SK-N-SH (cell line): ENCODE measurements around the gene SLC29A1. TPM values are rescaled to one million over a fixed set of nuclear protein-coding genes. Genes with fewer than 3 reads are reported as not detected.

Source experiments
- CTCF ChIA-PET: fragments of 300-600, 350-600 bp; formaldehyde crosslinking; extraction: SDS; loops from one replicate; lab custom pipeline; 2021; lab: Yijun Ruan, JAX
- POLR2A ChIA-PET: fragments of 350-600 bp; sonication (Branson Sonifier 250); formaldehyde crosslinking; extraction: SDS; loops from one replicate; lab custom pipeline; 2020; ENCODE audit warnings: antibody characterized with exemption, inconsistent platforms; lab: Yijun Ruan, JAX
- DNase-seq: peaks from one replicate; pipeline ENCODE4 v3.0.0; 2012
- H2AFZ ChIP-seq: fragments of 200-600 bp; sonication (generic); 2 replicates; pipeline ENCODE4 v1.8.1; 2016; ENCODE audit warnings: antibody characterized with exemption, mild to moderate bottlenecking, low read depth
- H3F3A ChIP-seq: fragments of 200-600 bp; sonication (generic); replicated peaks from 2 replicates; pipeline ENCODE3; 2016; ENCODE audit warnings: antibody characterized with exemption, mild to moderate bottlenecking; ENCODE audit not compliant: insufficient read depth
- H3K27ac ChIP-seq, 2 experiments: fragments of 200-500 bp in 1 of 2; fragments of 200-600 bp in 1 of 2; sonication (Bioruptor generic) in 1 of 2; sonication (generic), shearing (Covaris generic) in 1 of 2; 2 replicates each; pipeline versions ENCODE4 v1.5.1 to v1.6.1; 2014 to 2016; ENCODE audit warnings: low read depth in 2 of 2, inconsistent platforms in 1 of 2, low read length in 1 of 2, mild to moderate bottlenecking in 1 of 2, mixed read lengths in 1 of 2
- H3K27me3 ChIP-seq: fragments of 200-600 bp; sonication (generic), shearing (Covaris generic); 2 replicates; pipeline ENCODE4 v1.6.1; 2016; ENCODE audit warnings: mixed run types; ENCODE audit not compliant: insufficient read depth
- H3K36me3 ChIP-seq, 2 experiments: fragments of 200-500 bp in 1 of 2; fragments of 200-600 bp in 1 of 2; sonication (Bioruptor generic) in 1 of 2; sonication (generic) in 1 of 2; replicated peaks in 1 of 2; 2 replicates each; pipeline versions ENCODE3 to v1.5.1; 2014 to 2016; ENCODE audit warnings: low read length in 1 of 2, mild to moderate bottlenecking in 1 of 2; ENCODE audit not compliant: insufficient read depth in 2 of 2, control insufficient read depth in 1 of 2
- H3K4me1 ChIP-seq, 2 experiments: fragments of 200-500 bp in 1 of 2; fragments of 200-600 bp in 1 of 2; sonication (Bioruptor generic) in 1 of 2; sonication (generic), shearing (Covaris generic) in 1 of 2; 2 replicates each; pipeline versions ENCODE4 v1.5.1 to v1.6.1; 2014 to 2016; ENCODE audit warnings: low read depth in 1 of 2, low read length in 1 of 2, mixed run types in 1 of 2; ENCODE audit not compliant: insufficient read depth in 2 of 2, control insufficient read depth in 1 of 2
- H3K4me2 ChIP-seq: fragments of 200-600 bp; sonication (generic), shearing (Covaris generic); 2 replicates; pipeline ENCODE4 v1.6.1; 2017; ENCODE audit warnings: mixed run types
- H3K4me3 ChIP-seq, 2 experiments: fragments of 200-500 bp in 1 of 2; fragments of 200-600 bp in 1 of 2; sonication (Bioruptor generic) in 1 of 2; sonication (generic), shearing (Covaris generic) in 1 of 2; 2 replicates each; pipeline versions ENCODE4 v1.5.1 to v1.8.1; 2014 to 2016; ENCODE audit warnings: low read depth in 2 of 2, inconsistent platforms in 1 of 2, low read length in 1 of 2, mild to moderate bottlenecking in 1 of 2, mixed read lengths in 1 of 2, moderate library complexity in 1 of 2
- H3K79me2 ChIP-seq: fragments of 200-600 bp; sonication (generic); 2 replicates; pipeline ENCODE4 v1.8.1; 2017; ENCODE audit warnings: mild to moderate bottlenecking; ENCODE audit not compliant: insufficient read depth
- H3K9ac ChIP-seq: fragments of 200-600 bp; sonication (generic); 2 replicates; pipeline ENCODE4 v1.6.1; 2017; ENCODE audit warnings: mixed run types
- H3K9me2 ChIP-seq: fragments of 200-600 bp; sonication (generic); 2 replicates; pipeline ENCODE4 v1.6.1; 2017; ENCODE audit warnings: mixed run types
- H3K9me3 ChIP-seq: fragments of 200-600 bp; sonication (generic); 2 replicates; pipeline ENCODE4 v1.6.1; 2017; ENCODE audit warnings: mixed run types, mild to moderate bottlenecking, moderate library complexity
- H4K20me1 ChIP-seq: fragments of 200-600 bp; sonication (generic); 2 replicates; pipeline ENCODE4 v1.6.1; 2017; ENCODE audit warnings: mild to moderate bottlenecking, mixed run types; ENCODE audit not compliant: insufficient read depth
- CHD2 ChIP-seq: fragments of 150-350 bp; IDR thresholded peaks from 2 replicates; pipeline ENCODE4 v1.6.1; 2018; ENCODE audit warnings: low read length; ENCODE audit not compliant: partially characterized antibody
- ELF1 ChIP-seq: IDR thresholded peaks from 2 replicates; pipeline ENCODE4 v1.4.0; 2012
- EP300 ChIP-seq, 2 experiments: IDR thresholded peaks; 2 replicates each; pipeline versions ENCODE4 v1.4.0 to v1.6.1; 2012; ENCODE audit warnings: borderline replicate concordance in 1 of 2, low read depth in 1 of 2, low read length in 1 of 2
- EZH2phosphoT487 ChIP-seq: fragments of 200-600 bp; sonication (generic); IDR thresholded peaks from 2 replicates; pipeline ENCODE4 v1.6.1; 2017; ENCODE audit warnings: low read depth, mixed run types, mild to moderate bottlenecking, antibody characterized with exemption, moderate library complexity, borderline replicate concordance
- FOXJ3 ChIP-seq: sonication (generic); formaldehyde crosslinking; IDR thresholded peaks from 2 replicates; pipeline ENCODE4 v1.5.1; 2020; ENCODE audit warnings: mild to moderate bottlenecking, missing genetic modification reagents
- FOXM1 ChIP-seq: IDR thresholded peaks from 2 replicates; pipeline ENCODE4 v1.4.0; 2012; ENCODE audit warnings: low read depth, mild to moderate bottlenecking
- GATA2 ChIP-seq: sonication (generic); formaldehyde crosslinking; IDR thresholded peaks from 2 replicates; pipeline ENCODE4 v1.5.0; 2020; ENCODE audit warnings: mild to moderate bottlenecking, missing genetic modification reagents
- JUND ChIP-seq: IDR thresholded peaks from 2 replicates; pipeline ENCODE4 v1.4.0; 2012
- MEF2A ChIP-seq: IDR thresholded peaks from 2 replicates; pipeline ENCODE4 v1.4.0; 2012; ENCODE audit warnings: low read depth, borderline replicate concordance
- NFIC ChIP-seq: IDR thresholded peaks from 2 replicates; pipeline ENCODE4 v1.4.0; 2012; ENCODE audit warnings: borderline replicate concordance
- POLR2AphosphoS5 ChIP-seq: IDR thresholded peaks from 2 replicates; pipeline ENCODE4 v1.6.1; 2012; ENCODE audit warnings: low read depth, low read length
- RAD21 ChIP-seq: IDR thresholded peaks from 2 replicates; pipeline ENCODE4 v1.6.1; 2012; ENCODE audit warnings: mild to moderate bottlenecking, low read length
- RCOR1 ChIP-seq: fragments of 150-350 bp; IDR thresholded peaks from 2 replicates; pipeline ENCODE4 v1.6.1; 2017; ENCODE audit warnings: antibody characterized with exemption, low read length
- RFX5 ChIP-seq: IDR thresholded peaks from 2 replicates; pipeline ENCODE4 v1.6.1; 2012; ENCODE audit warnings: mild to moderate bottlenecking, improper control_type of control experiment, low read length
- RXRA ChIP-seq: IDR thresholded peaks from 2 replicates; pipeline ENCODE4 v1.4.0; 2012; ENCODE audit warnings: low read depth, mild to moderate bottlenecking, borderline replicate concordance
- SIN3A ChIP-seq: IDR thresholded peaks from 2 replicates; pipeline ENCODE4 v1.6.1; 2012; ENCODE audit warnings: low read depth, mild to moderate bottlenecking, low read length, moderate library complexity, borderline replicate concordance
- TAF1 ChIP-seq: IDR thresholded peaks from 2 replicates; pipeline ENCODE4 v1.6.1; 2012; ENCODE audit warnings: low read depth, mild to moderate bottlenecking, low read length, moderate library complexity, borderline replicate concordance
- TCF12 ChIP-seq: IDR thresholded peaks from 2 replicates; pipeline ENCODE4 v1.4.0; 2012
- TEAD4 ChIP-seq: IDR thresholded peaks from 2 replicates; pipeline ENCODE4 v1.4.0; 2012; ENCODE audit warnings: mild to moderate bottlenecking, borderline replicate concordance; ENCODE audit not compliant: insufficient read depth
- YY1 ChIP-seq: IDR thresholded peaks from 2 replicates; pipeline ENCODE4 v1.4.0; 2012; ENCODE audit warnings: low read depth, mild to moderate bottlenecking
- WGBS: methylation state at CpG from one replicate; pipeline ENCODE4 v1.1.6; 2017; ENCODE audit warnings: low lambda C conversion rate; 5-methylcytosine and 5-hydroxymethylcytosine counted together
- polyA plus RNA-seq, 3 experiments: library from polyadenylated mRNA; depleted of rRNA; stranded (reverse); fragments of >200 nt; gene quantifications; 2 replicates each; pipeline ENCODE4 v1.2.3, GENCODE V29; 2012
- TF ChIP-seq, protein P1 (sequence below): IDR thresholded peaks from 2 replicates; pipeline ENCODE4; 2012
- TF ChIP-seq, protein P2 (sequence below): IDR thresholded peaks from 2 replicates; pipeline ENCODE4 v1.4.0; 2012; ENCODE audit warnings: low read depth, borderline replicate concordance
- TF ChIP-seq, protein P3 (sequence below): IDR thresholded peaks from 2 replicates; pipeline ENCODE4 v1.4.0; 2012; ENCODE audit warnings: low read depth, borderline replicate concordance
- TF ChIP-seq, protein P4 (sequence below): IDR thresholded peaks from 2 replicates; pipeline ENCODE4 v1.6.1; 2012; ENCODE audit warnings: mild to moderate bottlenecking, low read depth, low read length, moderate library complexity
- TF ChIP-seq, protein P5 (sequence below): IDR thresholded peaks from 2 replicates; pipeline ENCODE4 v1.4.0; 2012; ENCODE audit warnings: low read depth

Gene SLC29A1
- polyA plus RNA-seq, 1 of the 3 experiments (the other 2 are of a cell fraction): 44.5 TPM

DNA sequence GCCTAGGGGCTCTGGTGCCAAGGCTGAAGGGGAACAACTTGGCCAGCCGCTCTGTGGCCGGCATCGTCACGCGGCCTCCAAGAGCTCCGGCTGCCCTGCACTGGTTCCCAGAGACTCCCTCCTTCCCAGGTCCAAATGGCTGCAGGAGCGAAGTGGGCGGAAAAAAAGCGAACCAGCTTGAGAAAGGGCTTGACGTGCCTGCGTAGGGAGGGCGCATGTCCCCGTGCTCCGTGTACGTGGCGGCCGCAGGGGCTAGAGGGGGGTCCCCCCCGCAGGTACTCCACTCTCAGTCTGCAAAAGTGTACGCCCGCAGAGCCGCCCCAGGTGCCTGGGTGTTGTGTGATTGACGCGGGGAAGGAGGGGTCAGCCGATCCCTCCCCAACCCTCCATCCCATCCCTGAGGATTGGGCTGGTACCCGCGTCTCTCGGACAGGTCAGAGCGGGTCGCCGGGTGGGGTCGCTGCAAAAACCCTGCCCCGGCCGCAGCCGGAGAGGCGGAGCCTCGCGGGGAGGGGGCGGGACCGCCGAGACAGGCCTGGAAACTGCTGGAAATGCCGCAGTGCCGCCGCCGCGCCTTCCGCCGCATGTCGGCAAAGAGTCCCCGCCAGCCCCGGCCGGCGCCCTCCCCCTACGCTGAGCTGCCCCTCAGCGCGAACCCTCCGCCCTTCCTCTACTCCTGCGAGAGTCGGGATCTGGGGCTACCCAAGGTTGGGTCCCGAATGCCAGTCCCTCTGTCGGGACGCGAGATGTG, 22.7 kb downstream of the SLC29A1 start:
- H3K4me3 ChIP-seq: peak overlapping the region; percentile 65 to 99
- ChIA-PET CTCF (interaction anchor here (0.8 to 8.4 kb wide), 15 partner anchors 9 to 151 kb away, joined by 3 to 115 read pairs (median 6); partner anchors contain the start of genes AARS2, CDC5L, SLC29A1 and SLC35B2), POLR2A (interaction anchor here (0.6 to 4.1 kb wide), 30 partner anchors 9 to 759 kb away, joined by 3 to 98 read pairs (median 4); partner anchors contain the start of genes AARS2, SLC29A1, SLC35B2 and SPATS1)
- peaks cover 27 to 32% of the 10 kb centered on the region in 2 experiments for H3K36me3 ChIP-seq
- H3K4me1 ChIP-seq: peaks cover 13 to 22% of the 10 kb centered on the region in 2 experiments; a peak in 3 of 4 replicates
- DNase-seq: peak; percentile 93
- peaks cover 41% of the 10 kb centered on the region for H4K20me1 ChIP-seq
- 8% methylated on average over 7 of the region's 62 CpGs for WGBS
- no peaks in the 10 kb centered on the region for H3K9me3 ChIP-seq
- peak overlapping the region; percentile 98 for H3K4me2 ChIP-seq
- H3K27me3 ChIP-seq: no peaks in the 10 kb centered on the region
- H3K27ac ChIP-seq: peak overlapping the region; percentile 86
- no peaks in the 10 kb centered on the region for H3K9me2 ChIP-seq
- H2AFZ ChIP-seq: peak overlapping the region; percentile 90
- H3K79me2 ChIP-seq: peaks cover 43% of the 10 kb centered on the region
- H3F3A ChIP-seq: peaks cover 27% of the 10 kb centered on the region
- peak overlapping the region; percentile 100 for H3K9ac ChIP-seq
- 0 out of 2 replicates have a peak, but pooled peaks have one; percentile 37 for TF ChIP-seq FOXJ3 (CRISPR knock-in tag)
- 0 out of 2 replicates have a peak, but pooled peaks have one; percentile 67 for TF ChIP-seq SIN3A
- TF ChIP-seq RAD21: no peak
- no peak for TF ChIP-seq RFX5
- TF ChIP-seq ELF1: no peak
- no peak; the same call in 1 of the 2 replicates for TF ChIP-seq TCF12
- TF ChIP-seq POLR2AphosphoS5: no peak; the same call in 1 of the 2 replicates
- peak; percentile 74 for TF ChIP-seq TAF1
- no peak for TF ChIP-seq FOXM1
- no peak for TF ChIP-seq RXRA
- TF ChIP-seq, protein P1, sequence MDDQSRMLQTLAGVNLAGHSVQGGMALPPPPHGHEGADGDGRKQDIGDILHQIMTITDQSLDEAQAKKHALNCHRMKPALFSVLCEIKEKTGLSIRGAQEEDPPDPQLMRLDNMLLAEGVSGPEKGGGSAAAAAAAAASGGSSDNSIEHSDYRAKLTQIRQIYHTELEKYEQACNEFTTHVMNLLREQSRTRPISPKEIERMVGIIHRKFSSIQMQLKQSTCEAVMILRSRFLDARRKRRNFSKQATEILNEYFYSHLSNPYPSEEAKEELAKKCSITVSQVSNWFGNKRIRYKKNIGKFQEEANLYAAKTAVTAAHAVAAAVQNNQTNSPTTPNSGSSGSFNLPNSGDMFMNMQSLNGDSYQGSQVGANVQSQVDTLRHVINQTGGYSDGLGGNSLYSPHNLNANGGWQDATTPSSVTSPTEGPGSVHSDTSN: peak; percentile 86
- TF ChIP-seq GATA2 (CRISPR knock-in tag): no peak
- peak; percentile 28; the same call in 1 of the 2 replicates for TF ChIP-seq YY1
- TF ChIP-seq RCOR1: no peak
- TF ChIP-seq, protein P2, sequence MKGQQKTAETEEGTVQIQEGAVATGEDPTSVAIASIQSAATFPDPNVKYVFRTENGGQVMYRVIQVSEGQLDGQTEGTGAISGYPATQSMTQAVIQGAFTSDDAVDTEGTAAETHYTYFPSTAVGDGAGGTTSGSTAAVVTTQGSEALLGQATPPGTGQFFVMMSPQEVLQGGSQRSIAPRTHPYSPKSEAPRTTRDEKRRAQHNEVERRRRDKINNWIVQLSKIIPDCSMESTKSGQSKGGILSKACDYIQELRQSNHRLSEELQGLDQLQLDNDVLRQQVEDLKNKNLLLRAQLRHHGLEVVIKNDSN: no peak
- peak; percentile 96 for TF ChIP-seq CHD2
- TF ChIP-seq EZH2phosphoT487: no peak
- TF ChIP-seq EP300 (IDR thresholded peaks at IDR 0.05; ENCODE audit: borderline replicate concordance in 1 of 2, low read depth in 1 of 2, low read length in 1 of 2): peak; percentile 55 to 91; a peak in 3 of 4 replicates
- no peak for TF ChIP-seq JUND
- TF ChIP-seq, protein P3, sequence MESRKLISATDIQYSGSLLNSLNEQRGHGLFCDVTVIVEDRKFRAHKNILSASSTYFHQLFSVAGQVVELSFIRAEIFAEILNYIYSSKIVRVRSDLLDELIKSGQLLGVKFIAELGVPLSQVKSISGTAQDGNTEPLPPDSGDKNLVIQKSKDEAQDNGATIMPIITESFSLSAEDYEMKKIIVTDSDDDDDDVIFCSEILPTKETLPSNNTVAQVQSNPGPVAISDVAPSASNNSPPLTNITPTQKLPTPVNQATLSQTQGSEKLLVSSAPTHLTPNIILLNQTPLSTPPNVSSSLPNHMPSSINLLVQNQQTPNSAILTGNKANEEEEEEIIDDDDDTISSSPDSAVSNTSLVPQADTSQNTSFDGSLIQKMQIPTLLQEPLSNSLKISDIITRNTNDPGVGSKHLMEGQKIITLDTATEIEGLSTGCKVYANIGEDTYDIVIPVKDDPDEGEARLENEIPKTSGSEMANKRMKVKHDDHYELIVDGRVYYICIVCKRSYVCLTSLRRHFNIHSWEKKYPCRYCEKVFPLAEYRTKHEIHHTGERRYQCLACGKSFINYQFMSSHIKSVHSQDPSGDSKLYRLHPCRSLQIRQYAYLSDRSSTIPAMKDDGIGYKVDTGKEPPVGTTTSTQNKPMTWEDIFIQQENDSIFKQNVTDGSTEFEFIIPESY: 0 out of 2 replicates have a peak, but pooled peaks have one; percentile 31
- no peak for TF ChIP-seq MEF2A
- TF ChIP-seq NFIC: no peak
- TF ChIP-seq, protein P4, sequence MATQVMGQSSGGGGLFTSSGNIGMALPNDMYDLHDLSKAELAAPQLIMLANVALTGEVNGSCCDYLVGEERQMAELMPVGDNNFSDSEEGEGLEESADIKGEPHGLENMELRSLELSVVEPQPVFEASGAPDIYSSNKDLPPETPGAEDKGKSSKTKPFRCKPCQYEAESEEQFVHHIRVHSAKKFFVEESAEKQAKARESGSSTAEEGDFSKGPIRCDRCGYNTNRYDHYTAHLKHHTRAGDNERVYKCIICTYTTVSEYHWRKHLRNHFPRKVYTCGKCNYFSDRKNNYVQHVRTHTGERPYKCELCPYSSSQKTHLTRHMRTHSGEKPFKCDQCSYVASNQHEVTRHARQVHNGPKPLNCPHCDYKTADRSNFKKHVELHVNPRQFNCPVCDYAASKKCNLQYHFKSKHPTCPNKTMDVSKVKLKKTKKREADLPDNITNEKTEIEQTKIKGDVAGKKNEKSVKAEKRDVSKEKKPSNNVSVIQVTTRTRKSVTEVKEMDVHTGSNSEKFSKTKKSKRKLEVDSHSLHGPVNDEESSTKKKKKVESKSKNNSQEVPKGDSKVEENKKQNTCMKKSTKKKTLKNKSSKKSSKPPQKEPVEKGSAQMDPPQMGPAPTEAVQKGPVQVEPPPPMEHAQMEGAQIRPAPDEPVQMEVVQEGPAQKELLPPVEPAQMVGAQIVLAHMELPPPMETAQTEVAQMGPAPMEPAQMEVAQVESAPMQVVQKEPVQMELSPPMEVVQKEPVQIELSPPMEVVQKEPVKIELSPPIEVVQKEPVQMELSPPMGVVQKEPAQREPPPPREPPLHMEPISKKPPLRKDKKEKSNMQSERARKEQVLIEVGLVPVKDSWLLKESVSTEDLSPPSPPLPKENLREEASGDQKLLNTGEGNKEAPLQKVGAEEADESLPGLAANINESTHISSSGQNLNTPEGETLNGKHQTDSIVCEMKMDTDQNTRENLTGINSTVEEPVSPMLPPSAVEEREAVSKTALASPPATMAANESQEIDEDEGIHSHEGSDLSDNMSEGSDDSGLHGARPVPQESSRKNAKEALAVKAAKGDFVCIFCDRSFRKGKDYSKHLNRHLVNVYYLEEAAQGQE: no peak
- no peak for TF ChIP-seq TEAD4
- TF ChIP-seq, protein P5, sequence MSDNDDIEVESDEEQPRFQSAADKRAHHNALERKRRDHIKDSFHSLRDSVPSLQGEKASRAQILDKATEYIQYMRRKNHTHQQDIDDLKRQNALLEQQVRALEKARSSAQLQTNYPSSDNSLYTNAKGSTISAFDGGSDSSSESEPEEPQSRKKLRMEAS: peak; percentile 57
